NCI-H2171 (cell line): ENCODE measurements around the gene PANK2.
"Not testable (repeated sequence)": the region's sequence is repeated elsewhere in the genome, so short reads cannot be mapped to it uniquely, and the experiment has no call there.

Experiments
- DNase-seq: peaks from one replicate; lab custom pipeline; 2025; lab: John Stamatoyannopoulos, UW

Gene PANK2

DNA sequence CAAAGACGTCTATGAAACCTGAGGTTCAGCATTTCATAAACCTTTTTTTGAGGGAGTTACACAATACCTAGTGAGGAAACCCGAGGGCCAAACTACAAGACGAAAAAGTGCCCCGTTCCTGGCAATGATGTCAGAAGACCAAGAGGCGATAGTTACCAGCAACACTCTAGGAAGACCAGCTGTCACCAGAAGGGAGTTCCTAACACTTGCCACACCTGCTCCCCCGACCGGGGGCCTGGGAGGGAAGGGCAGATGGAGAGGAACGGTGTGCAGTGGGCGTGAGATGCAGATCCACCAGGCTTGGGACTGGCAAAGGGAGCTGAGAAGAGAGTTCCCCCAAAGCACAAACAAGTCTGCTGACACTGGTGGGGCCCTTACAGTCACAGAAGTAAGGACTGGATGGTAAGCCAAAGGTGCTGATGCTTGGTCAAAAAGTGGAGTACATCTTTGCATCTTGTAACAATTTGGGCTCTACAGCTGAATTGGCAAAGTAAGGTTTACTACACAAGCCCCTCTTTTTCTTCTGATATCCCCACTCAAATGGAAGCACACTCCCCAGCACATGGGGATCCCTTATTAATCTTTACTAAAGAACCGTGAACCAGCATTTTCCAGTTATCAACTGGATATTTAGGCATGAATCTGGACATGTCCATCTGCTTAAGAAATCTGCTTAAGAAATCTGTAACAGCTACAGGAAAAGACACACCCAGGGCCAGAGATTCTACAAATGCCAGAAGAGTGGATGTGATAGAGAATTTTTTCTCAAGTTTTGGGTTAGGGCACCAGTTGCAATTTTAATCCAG is 38.5 kb downstream of the PANK2 start:
- DNase-seq = peak; percentile 96

GRCh38 chr20:3929713-3930060 is 40.5 kb downstream of the PANK2 start:
- no peak for DNase-seq

DNA sequence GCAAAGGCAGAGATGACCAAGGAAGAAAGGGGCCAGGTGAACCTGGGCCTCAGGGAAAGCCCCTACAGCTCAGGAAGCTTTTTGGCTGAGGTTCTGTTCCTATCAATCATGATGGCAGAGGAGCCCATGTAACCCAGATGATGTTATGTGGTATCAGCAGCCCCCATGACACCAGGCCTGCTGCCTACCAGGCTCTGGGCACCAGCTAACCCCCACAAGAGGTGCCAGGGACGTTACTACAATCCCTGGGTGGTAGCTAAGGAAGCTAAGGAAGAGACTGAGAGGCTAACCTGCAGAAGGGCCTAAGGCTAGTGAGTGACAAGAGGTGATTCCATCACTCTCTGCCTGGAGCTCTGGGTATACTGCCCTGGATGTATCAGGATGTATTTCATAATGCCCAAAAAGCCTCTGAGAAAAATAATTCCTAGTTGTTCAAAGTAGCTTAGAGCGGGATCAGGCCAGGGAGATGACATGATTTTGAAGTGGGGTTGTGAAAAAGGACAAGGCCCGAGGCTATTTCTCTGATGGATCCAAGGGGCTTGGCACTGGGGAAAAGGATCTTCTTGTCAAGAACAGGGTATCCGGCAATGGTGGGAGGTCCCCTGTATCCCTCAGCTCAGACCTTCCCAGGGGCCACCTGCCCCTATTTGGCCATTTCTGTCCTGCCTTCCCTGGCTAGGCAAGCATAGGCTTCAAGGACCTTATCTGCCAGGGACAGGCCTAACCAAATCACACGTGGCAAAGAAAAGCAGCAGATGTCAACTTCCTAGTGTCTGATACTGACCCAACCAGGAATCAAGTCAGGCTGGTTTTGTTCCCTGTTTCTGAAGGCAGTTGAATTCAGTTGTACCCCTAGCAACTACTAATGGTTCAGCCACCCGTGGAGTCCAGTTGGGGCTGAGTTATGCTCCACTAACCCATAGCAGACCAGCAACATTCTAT is 41.3 kb downstream of the PANK2 start:
- DNase-seq = no peak

DNA sequence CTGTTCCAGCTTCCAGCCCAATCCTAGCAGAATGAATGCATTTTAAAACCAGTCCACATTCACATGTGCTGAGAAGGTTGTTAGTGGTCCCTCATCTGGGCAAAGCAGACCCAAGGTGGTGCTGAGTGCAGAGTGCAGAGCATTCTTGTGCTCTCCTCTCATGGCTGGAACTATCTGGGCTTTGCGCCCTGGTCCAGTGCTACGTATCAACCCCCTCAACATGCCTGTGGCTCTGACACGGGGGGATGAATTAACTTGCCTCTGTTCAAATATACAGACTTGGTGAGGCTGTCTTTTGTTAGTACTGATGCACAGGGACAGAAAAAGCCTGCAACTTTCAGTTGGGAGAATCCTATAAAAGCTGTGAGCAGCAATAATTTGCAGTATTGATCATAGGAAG is 42.5 kb downstream of the PANK2 start:
- no peak for DNase-seq

- no peak for DNase-seq
Measured at GRCh38 chr20:3932277-3932676, 43.1 kb downstream of the PANK2 start.

DNA sequence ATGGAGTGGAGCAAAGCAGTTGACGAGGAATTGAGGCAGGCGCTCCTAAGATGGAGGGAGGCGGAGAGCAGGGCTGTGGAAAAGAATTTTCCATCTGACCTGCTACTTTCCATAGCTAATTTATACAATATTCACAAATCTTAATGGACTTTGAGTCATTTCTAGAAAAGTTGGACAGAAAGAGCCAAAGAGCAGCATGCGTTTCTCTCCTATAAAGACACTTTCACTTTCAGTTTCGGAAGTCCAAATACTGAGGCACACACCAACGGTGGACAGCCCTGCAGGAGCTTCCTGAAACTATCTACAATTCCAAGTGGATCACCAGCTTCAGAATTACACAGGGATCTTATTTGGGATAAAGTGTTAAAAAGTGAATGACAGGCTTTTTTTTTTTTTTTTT is 43.5 kb downstream of the PANK2 start:
- DNase-seq = no peak

DNA sequence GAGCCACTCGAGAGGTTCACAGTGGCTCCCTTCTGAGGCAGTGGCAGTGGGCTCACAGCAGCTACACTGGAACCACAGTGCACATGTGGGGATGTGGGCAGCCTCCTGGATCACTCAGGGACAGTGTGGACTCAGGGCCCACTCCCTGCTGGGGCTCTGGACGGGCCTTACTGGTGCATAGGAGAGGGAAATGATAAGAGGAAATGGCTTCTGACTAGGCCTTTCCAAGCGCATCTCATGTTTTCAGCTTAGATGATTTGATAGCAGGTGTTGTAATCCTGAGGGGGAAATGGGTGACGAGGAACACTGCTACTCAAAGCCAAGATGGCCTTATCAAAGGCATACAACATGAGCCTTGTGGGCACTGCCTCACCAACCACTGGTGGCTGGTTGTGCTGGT is 44.0 kb downstream of the PANK2 start:
- no peak for DNase-seq

DNA sequence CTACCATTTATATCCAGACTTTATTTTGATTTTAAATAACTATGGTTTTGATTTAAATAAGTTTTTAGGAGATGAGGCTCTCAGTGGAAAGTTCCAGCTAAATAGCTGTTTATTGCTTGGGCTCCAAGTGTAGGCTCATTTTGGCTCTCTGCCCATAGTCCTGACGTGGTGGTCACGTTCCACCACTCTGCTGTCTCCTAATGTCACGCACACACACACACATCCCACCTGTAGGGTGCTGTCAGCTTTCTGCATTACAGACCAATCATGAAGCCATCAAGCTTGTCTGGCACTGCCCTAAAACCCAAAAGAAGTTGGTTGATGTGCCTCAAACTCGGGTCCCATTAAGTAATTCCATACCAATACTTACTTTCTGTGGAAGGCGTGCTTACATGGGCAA is 45.4 kb downstream of the PANK2 start:
- DNase-seq = no peak

DNA sequence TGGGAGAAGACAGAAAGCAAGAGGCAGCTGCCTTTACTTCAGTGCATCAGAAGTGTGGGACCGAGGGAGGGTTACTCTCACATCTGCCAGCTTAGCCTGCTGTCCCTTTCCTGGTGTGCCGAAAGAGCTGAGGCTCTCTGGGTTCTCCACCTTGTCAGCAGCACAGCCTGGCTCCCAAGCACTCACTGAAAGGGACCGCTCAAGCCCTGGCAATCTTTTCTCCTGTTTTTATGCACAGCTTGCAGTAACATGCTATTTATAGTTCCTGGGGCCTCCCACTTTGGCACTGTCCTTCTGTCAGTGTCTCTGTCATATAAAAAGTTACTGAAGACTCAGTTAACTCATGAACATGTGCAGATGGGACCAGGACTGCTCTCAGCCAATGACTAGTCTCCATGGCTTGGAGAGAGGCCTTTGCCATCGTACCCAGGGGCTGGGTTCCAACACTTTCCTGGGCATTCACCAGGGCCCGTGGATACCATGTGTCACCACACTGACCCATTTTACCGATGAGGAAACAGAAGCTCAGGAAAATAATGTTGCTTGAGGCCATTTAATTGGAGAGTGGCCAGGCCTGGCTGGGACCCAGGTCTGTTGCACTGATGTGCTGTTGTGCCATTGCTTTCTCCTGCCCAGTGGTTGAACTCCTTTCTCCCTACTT is 46.2 kb downstream of the PANK2 start:
- peak; percentile 43 for DNase-seq

DNA sequence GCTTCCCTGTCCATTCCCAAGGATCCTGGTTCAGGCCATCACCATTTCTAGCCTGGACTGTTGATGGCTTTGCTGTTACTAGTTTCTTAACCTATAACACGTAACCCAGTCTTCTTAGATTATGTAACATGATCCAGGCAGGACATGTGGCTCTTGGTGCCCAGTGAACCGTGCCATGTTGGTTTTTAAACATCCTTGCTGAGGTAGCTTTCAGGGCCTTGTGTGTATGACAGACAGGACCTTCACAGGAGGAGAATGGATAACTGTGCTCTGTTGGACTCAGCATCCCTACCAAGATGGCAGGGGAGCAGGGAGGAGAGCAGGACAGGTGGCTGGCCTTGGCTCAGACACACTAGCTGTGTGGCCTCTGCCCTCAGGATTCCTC is 46.8 kb downstream of the PANK2 start:
- DNase-seq = peak; percentile 34

DNA sequence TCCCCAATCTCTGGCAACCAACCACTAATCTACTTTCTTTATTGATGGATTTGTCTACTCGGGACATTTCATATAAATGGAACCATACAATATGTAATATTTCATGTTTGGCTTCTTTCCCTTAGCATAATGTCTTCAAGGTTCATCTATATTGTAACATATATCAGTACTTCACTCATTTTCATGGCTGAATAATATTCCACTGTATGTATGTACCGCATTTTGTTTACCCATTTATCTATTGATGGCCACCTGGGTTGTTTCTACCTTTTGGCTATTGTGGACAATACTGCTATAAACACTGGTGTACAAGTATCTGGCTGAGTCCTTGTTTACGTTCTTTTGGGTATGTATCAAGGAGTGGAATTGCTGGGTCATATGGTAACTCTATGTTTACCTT is 48.4 kb downstream of the PANK2 start:
- DNase-seq = no peak

- DNase-seq = no peak
Measured at GRCh38 chr20:3940905-3941304, 51.7 kb downstream of the PANK2 start.

DNA sequence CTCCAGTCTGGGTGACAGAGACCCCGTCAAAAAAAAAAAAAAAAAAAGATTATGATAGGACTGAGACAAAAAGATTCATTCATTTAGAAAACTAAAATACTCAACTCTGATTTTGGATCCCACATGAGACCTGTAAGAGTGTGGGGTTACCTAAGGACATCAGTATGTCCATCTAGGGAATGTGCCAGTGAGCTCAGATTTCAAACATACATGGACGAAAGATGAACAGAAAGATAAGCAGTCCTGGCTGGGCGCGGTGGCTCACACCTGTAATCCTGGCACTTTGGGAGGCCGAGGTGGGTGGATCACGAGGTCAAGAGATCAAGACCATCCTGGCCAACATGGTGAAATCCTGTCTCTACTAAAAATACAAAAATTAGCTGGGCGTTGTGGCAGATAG is 57.5 kb downstream of the PANK2 start:
- DNase-seq = not testable (repeated sequence)

GRCh38 chr20:3964719-3965118 is 75.5 kb downstream of the PANK2 start:
- DNase-seq = no peak

DNA sequence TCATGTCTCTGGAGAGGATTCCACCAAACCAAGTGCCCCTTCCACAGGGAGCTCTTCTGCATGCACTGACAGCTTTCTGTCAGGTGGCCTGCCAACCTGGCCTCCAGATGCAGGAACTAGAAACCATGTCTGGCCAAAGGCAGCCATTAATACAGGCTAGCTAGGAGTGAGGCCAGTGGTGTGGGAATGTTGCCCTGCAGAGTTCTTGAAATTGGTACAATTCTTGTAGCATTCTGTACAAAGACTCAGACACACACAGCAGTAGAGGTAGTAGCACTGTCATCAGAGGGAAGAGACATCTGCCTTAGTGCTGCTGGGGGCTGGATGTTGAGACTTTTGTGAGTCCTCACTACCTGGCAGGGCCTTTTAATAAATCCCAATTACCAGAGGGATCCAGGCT is 77.4 kb downstream of the PANK2 start:
- DNase-seq = no peak

GRCh38 chr20:3970016-3970415 is 80.8 kb downstream of the PANK2 start:
- DNase-seq = no peak

- no peak for DNase-seq
Measured at GRCh38 chr20:3971145-3971544, 82.0 kb downstream of the PANK2 start.

DNA sequence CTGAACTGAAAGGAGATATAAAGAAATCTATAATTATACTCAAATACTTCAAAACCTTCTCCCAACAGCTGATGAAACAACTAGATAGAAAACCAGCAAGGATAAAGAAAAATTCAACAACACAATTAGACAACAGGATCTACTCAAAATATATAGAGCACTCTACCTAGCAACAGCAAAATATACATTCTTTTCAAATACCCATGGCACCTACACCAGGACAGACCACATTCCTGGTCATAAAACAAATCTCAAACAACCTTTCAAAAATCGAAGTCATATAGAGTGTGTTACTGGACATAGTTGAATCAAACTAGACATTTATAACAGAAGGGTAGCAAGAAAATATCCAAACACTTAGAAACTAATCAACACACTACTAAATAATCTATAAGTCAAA is 83.0 kb downstream of the PANK2 start:
- no peak for DNase-seq

- DNase-seq = not testable (repeated sequence)
Measured at GRCh38 chr20:3972631-3973030, 83.4 kb downstream of the PANK2 start.

GRCh38 chr20:3973705-3974104 is 84.5 kb downstream of the PANK2 start:
- DNase-seq = no peak

- DNase-seq = no peak
Measured at GRCh38 chr20:3976511-3976910, 87.3 kb downstream of the PANK2 start.
